Keratinocyte (primary cell): ENCODE measurements around the gene SOHLH1. TPM values are rescaled to one million over a fixed set of nuclear protein-coding genes. Genes with fewer than 3 reads are reported as not detected.

Source experiments
- DNase-seq: peaks from one replicate; pipeline ENCODE4 v3.0.0-alpha.2; 2011; ENCODE audit warnings: low read depth, missing footprints, low spot score
- FAIRE-seq: peaks from 2 replicates; lab custom pipeline; 2011; peaks lifted over from hg19 to GRCh38; lab: Jason Lieb, UNC
- H2AFZ ChIP-seq: 2 replicates; pipeline ENCODE4 v1.6.0; 2012; ENCODE audit warnings: low read length, control low read depth, inconsistent platforms; ENCODE audit not compliant: control insufficient read depth
- H3K27ac ChIP-seq: 2 replicates; pipeline ENCODE4 v1.5.1; 2011; ENCODE audit warnings: low read length; ENCODE audit not compliant: control insufficient read depth, insufficient read depth
- H3K27me3 ChIP-seq: 3 replicates; pipeline ENCODE4 v1.6.0; 2011; ENCODE audit warnings: low read length; ENCODE audit not compliant: control insufficient read depth, insufficient read depth; ENCODE audit errors: extremely low read depth
- H3K36me3 ChIP-seq, 2 experiments: 2 replicates in 1 of 2; 3 replicates in 1 of 2; pipeline ENCODE4 v1.5.1; 2011; ENCODE audit warnings: low read length in 2 of 2, mild to moderate bottlenecking in 1 of 2; ENCODE audit not compliant: control insufficient read depth in 2 of 2, insufficient read depth in 2 of 2; ENCODE audit errors: extremely low read depth in 1 of 2
- H3K4me1 ChIP-seq: 3 replicates; pipeline ENCODE4 v1.5.1; 2011; ENCODE audit warnings: low read length; ENCODE audit not compliant: control insufficient read depth, insufficient read depth; ENCODE audit errors: extremely low read depth
- H3K4me2 ChIP-seq: 3 replicates; pipeline ENCODE4 v1.6.0; 2011; ENCODE audit warnings: low read depth, low read length; ENCODE audit not compliant: control insufficient read depth, insufficient read depth; ENCODE audit errors: extremely low read depth
- H3K4me3 ChIP-seq, 3 experiments: fragments of 200-600 bp in 1 of 3; sonication (generic) in 1 of 3; 2 replicates in 2 of 3; 3 replicates in 1 of 3; pipeline ENCODE4 v1.5.1; 2011 to 2016; ENCODE audit warnings: low read length in 3 of 3, mild to moderate bottlenecking in 3 of 3, control low read depth in 2 of 3, inconsistent platforms in 1 of 3, low read depth in 1 of 3, mixed read lengths in 1 of 3, mixed run types in 1 of 3, moderate library complexity in 1 of 3; ENCODE audit not compliant: control insufficient read depth in 2 of 3, insufficient read depth in 2 of 3; ENCODE audit errors: extremely low read depth in 1 of 3
- H3K79me2 ChIP-seq: 2 replicates; pipeline ENCODE4 v1.6.0; 2012; ENCODE audit warnings: low read length; ENCODE audit not compliant: control insufficient read depth, insufficient read depth
- H3K9ac ChIP-seq: 3 replicates; pipeline ENCODE4 v1.6.0; 2011; ENCODE audit warnings: low read length; ENCODE audit not compliant: control insufficient read depth, insufficient read depth; ENCODE audit errors: extremely low read depth
- H3K9me1 ChIP-seq: 3 replicates; pipeline ENCODE4 v1.6.0; 2011; ENCODE audit warnings: low read length; ENCODE audit not compliant: control insufficient read depth, insufficient read depth; ENCODE audit errors: extremely low read depth
- H3K9me3 ChIP-seq: 2 replicates; pipeline ENCODE4 v1.5.1; 2012; ENCODE audit warnings: low read depth, low read length; ENCODE audit not compliant: control insufficient read depth
- H4K20me1 ChIP-seq: 3 replicates; pipeline ENCODE4 v1.6.0; 2011; ENCODE audit warnings: low read length; ENCODE audit not compliant: control insufficient read depth, insufficient read depth; ENCODE audit errors: extremely low read depth
- CTCF ChIP-seq, 3 experiments: IDR thresholded peaks in 1 of 3; conservative IDR thresholded peaks in 1 of 3; optimal IDR thresholded peaks in 1 of 3; 2 replicates in 2 of 3; 3 replicates in 1 of 3; pipeline versions ENCODE3 to v1.5.1; 2011; ENCODE audit warnings: low read length in 3 of 3, mild to moderate bottlenecking in 3 of 3, moderate library complexity in 2 of 3, control low read depth in 1 of 3, inconsistent platforms in 1 of 3; ENCODE audit not compliant: insufficient read depth in 2 of 3; ENCODE audit errors: extremely low read depth in 1 of 3
- EZH2 ChIP-seq: IDR thresholded peaks from one replicate; pipeline ENCODE4 v1.6.1; 2012; ENCODE audit warnings: inconsistent platforms, mild to moderate bottlenecking, low read length, moderate library complexity
- dilution Hi-C: fragments of 300-500 bp; cut with MboI; formaldehyde crosslinking; loops from one replicate; pipeline ENCODE4 v1.7.0; 2020; ENCODE audit warnings: low sequenced_read_pairs; ENCODE audit not compliant: extremely low pct_ligation_motif_present
- polyA plus RNA-seq, 5 experiments: library from polyadenylated mRNA; depleted of rRNA in 3 of 5; stranded (reverse) in 3 of 5; stranded (forward) in 1 of 5; unstranded in 1 of 5; fragments of >200 nt; gene quantifications; 1 replicate in 1 of 5; 2 replicates in 3 of 5; 3 replicates in 1 of 5; pipeline versions ENCODE4 v1.2.1 to v1.2.3, GENCODE V29; 2011 to 2012; ENCODE audit warnings: missing spikeins in 2 of 5, low read depth in 1 of 5, low replicate concordance in 1 of 5

SOHLH1 gene
- polyA plus RNA-seq, 1 donor (not counting 4 experiments of a cell fraction or from before 2014, with no cell fraction given): not detected

- no peak overlapping the region for H3K4me2 ChIP-seq
- no peaks in the 10 kb centered on the region for H3K9me3 ChIP-seq
- no peak for DNase-seq
- no peaks in the 10 kb centered on the region for H3K9me1 ChIP-seq
- H3K36me3 ChIP-seq: no peaks in the 10 kb centered on the region
- no peak for TF ChIP-seq EZH2
- no peak for TF ChIP-seq CTCF (optimal IDR thresholded peaks at IDR 0.05 in 1 of 3, IDR thresholded peaks at IDR 0.05 in 1 of 3, conservative IDR thresholded peaks at IDR 0.05 in 1 of 3; ENCODE audit: extremely low read depth in 1 of 3, insufficient read depth in 2 of 3, low read length in 3 of 3)
- H3K27ac ChIP-seq: no peak overlapping the region
- H3K79me2 ChIP-seq: no peaks in the 10 kb centered on the region
- H3K4me3 ChIP-seq: no peak overlapping the region
- no peaks in the 10 kb centered on the region for H3K4me1 ChIP-seq
- dilution Hi-C loops: no loop called here
- H4K20me1 ChIP-seq: no peaks in the 10 kb centered on the region
- no peaks in the 10 kb centered on the region for H3K27me3 ChIP-seq
- no peak overlapping the region for H3K9ac ChIP-seq
- no peak for FAIRE-seq
- no peak overlapping the region for H2AFZ ChIP-seq
These were observed 37.3 kb downstream of the SOHLH1 start for GRCh38 chr9:135661816-135662560.

- Histone ChIP-seq H3K9ac (no peak overlapping the region), H2AFZ (no peak overlapping the region), H3K4me1 (no peaks in the 10 kb centered on the region), H4K20me1 (no peaks in the 10 kb centered on the region), H3K79me2 (no peaks in the 10 kb centered on the region), H3K36me3 (no peaks in the 10 kb centered on the region), H3K27ac (no peak overlapping the region), H3K4me3 (no peak overlapping the region), H3K9me3 (no peaks in the 10 kb centered on the region), H3K4me2 (no peak overlapping the region), H3K9me1 (no peaks in the 10 kb centered on the region), H3K27me3 (no peaks in the 10 kb centered on the region)
- FAIRE-seq: no peak
- dilution Hi-C loops: no loop called here
- DNase-seq: no peak
- TF ChIP-seq CTCF (optimal IDR thresholded peaks at IDR 0.05 in 1 of 3, IDR thresholded peaks at IDR 0.05 in 1 of 3, conservative IDR thresholded peaks at IDR 0.05 in 1 of 3; ENCODE audit: extremely low read depth in 1 of 3, insufficient read depth in 2 of 3, low read length in 3 of 3) (no peak), EZH2 (no peak)
These were observed 38.9 kb downstream of the SOHLH1 start for GRCh38 chr9:135660407-135660806.
